GM19238 (cell line): ENCODE data around the gene HNF1B.
A peak's percentile ranks its signal among the peaks of the same experiment; 100 is the strongest.
"Not testable (repeated sequence)": the region's sequence is repeated elsewhere in the genome, so short reads cannot be mapped to it uniquely, and the experiment has no call there.

Experiments used
- DNase-seq: peaks from one replicate; pipeline ENCODE4 v3.0.0; 2011; ENCODE audit warnings: low spot score; ENCODE audit not compliant: insufficient read length

HNF1B gene, protein sequence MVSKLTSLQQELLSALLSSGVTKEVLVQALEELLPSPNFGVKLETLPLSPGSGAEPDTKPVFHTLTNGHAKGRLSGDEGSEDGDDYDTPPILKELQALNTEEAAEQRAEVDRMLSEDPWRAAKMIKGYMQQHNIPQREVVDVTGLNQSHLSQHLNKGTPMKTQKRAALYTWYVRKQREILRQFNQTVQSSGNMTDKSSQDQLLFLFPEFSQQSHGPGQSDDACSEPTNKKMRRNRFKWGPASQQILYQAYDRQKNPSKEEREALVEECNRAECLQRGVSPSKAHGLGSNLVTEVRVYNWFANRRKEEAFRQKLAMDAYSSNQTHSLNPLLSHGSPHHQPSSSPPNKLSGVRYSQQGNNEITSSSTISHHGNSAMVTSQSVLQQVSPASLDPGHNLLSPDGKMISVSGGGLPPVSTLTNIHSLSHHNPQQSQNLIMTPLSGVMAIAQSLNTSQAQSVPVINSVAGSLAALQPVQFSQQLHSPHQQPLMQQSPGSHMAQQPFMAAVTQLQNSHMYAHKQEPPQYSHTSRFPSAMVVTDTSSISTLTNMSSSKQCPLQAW

DNA sequence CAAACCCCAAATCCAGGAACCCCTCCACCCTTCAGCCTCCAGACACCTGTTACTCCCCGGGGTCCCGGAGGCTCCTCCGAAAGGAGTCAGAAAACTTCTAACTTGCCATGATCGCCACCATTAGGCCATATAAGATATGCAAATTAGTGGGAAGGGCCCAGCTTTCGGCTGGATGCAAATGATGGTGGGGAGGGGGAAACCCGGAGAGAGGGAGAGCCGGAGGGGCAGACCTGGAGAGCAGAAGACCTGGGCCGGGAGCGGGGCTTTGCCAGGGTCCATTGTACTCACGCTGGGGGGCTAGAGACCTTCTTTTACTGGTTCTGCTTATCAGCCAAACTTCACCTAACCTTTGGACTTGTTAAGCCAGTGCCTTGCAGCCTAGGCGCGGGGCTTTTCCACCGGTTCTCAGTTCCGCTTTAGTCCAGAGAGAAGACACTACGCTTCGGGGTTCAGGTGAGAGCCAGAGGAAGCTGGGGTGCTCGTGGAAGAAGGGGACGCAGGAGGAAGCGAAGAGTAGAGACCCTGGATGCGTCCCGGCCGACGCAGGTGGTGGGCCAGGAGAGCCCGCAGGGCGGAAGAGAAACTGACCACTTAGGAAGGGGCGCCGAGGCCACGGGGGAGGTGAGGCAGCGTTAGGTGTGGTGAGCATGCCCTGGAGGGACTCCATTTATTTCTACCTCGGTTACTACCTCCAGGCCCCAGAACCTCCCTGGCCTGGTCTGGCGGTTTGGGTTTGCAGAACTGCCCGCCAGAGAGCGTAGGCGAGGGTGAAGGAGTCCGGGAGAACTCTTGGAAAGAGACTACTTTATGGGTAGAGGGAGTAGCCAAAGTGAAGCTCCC, at the start of gene HNF1B:
TSS of gene HNF1B (minus strand) at position 99 of the 840 bp plus-strand sequence. CDS start 175 bp downstream, outside the sequence.
- peak; percentile 73 for DNase-seq

GRCh38 chr17:37792787-37793186, 47.9 kb upstream of the HNF1B start:
- DNase-seq, result no peak

DNA sequence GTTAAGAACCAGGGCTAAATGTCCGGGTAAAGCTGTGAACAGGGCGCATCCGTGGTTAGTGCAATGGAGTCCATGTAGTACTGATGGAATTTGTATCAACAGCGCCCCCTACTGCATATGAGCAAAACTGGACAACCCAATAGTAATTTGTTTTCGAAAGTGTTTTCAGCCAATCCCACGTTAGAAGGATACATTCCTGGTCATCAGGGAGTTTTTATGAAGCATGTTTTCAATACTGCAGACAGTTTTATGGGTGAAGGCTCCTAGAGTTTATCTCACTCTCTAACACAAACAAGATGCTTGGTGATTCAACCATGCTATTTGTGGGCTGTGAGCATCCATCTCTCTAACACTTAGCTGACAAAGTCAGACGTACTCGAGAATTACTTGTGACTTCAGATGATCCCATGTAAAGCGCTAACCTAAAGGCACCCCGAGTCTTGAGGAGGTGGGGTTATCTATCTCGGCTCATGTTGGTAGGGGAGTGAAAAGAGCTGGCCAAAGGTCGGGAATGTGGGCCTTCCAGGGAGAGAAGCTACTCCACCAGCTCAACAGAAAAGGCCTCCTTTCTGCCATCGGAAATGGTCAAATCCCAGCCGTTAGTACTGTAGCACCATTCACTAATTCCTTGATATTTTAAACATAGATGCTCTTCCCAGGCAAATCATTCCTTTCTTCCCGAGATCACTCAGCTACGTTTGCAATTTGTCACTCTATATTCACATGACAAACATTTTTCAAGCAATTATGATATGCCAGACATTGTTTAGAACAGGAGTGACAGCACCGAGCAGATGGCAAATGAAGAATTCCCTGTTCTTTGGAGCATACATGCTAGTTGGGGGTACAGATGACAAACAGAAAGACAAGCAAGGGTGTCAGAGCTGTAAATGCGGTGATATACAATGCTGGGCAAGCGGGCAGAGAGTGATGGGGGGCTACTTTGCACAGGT, 46.9 kb upstream of the HNF1B start:
- DNase-seq, result peak; percentile 37

- no peak for DNase-seq
Measured at GRCh38 chr17:37789771-37790541, 45.1 kb upstream of the HNF1B start.

- DNase-seq, result no peak
Measured at GRCh38 chr17:37789021-37789565, 44.2 kb upstream of the HNF1B start.

DNA sequence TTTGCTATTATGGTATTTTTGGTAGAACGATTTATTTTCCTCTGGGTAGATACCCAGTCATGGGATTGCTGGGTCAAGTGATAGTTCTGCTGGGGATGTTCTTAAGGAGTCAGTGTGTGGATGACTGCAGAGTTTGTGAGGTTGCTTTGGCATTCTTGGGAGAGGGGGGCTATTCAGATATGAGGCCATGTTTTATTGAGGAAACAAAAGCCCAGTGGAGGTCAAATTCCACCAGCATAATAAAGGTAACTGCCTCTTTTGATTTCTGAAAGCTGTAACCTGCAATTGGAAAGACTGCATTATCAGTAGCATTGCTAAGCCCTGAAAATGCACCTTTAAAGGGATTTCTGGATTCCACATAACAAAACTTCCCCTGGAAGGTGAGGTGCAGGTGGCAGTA, 43.7 kb upstream of the HNF1B start:
- no peak for DNase-seq

- DNase-seq, result no peak
Measured at GRCh38 chr17:37787055-37787757, 42.3 kb upstream of the HNF1B start.

DNA sequence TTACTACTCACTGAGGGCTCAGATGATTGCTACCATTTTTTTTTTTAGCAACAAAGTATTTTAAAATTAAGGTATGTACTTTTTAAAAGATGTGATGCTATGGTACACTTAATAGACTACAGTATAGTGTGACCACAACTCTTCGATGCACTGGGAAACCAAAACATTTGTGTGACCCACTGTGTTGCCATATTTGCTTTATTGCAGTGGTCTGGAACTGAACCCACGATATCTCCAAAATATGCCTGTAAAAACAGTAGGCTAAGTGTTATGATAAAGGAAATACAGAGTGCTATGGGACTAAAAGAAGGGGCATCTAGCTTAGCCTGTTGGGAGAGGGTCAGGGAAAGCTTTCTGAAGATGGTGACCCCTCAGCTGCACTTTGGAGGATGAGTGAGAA, 41.6 kb upstream of the HNF1B start:
- DNase-seq, result no peak

GRCh38 chr17:37782460-37782859, 37.6 kb upstream of the HNF1B start:
- not testable (repeated sequence) for DNase-seq

DNA sequence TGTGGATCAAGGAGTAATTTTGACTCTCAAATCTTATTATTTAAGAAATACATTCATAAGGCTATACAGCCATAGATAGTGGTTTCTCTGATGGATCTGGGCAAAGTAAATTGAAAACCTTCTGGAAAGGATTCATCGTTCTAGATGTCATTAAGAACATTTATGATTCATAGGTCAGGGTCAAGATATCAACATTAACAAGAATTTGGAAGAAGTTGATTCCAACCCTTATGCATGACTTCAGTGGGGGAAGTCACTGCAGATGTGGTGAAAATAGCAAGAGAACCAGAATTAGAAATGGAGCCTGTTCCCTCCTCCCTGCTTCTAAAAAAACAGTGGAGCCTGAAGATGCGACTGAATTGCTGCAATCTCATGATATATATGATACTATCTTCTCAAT, 36.6 kb upstream of the HNF1B start:
- no peak for DNase-seq

- no peak for DNase-seq
Measured at GRCh38 chr17:37779554-37779953, 34.7 kb upstream of the HNF1B start.

DNA sequence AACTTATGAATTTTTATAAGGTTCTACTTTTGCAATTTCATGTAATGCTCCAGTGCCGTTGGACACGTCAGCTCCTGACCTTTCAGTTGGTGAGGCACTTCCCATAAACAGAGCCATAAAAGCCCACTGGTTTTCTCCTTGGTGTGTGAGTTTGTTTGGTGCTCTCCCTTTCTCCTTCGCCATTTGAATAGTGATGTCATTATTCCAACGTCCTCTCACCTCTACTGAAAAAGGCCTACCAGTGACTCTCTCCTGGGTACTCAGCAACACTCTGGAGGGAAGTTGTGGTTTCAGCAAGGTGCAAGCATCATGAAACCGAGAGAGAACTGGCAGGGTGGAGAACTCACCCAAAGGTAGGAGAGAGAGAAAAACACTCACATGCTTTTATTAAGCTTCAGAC, 29.6 kb upstream of the HNF1B start:
- peak; percentile 59 for DNase-seq

GRCh38 chr17:37772982-37773381, 28.1 kb upstream of the HNF1B start:
- no peak for DNase-seq

GRCh38 chr17:37770631-37771518, 26.0 kb upstream of the HNF1B start:
- DNase-seq, result no peak

GRCh38 chr17:37769050-37769449, 24.2 kb upstream of the HNF1B start:
- DNase-seq, result no peak

- DNase-seq, result no peak
Measured at GRCh38 chr17:37768438-37768837, 23.6 kb upstream of the HNF1B start.

GRCh38 chr17:37766971-37767370, 22.1 kb upstream of the HNF1B start:
- no peak for DNase-seq

DNA sequence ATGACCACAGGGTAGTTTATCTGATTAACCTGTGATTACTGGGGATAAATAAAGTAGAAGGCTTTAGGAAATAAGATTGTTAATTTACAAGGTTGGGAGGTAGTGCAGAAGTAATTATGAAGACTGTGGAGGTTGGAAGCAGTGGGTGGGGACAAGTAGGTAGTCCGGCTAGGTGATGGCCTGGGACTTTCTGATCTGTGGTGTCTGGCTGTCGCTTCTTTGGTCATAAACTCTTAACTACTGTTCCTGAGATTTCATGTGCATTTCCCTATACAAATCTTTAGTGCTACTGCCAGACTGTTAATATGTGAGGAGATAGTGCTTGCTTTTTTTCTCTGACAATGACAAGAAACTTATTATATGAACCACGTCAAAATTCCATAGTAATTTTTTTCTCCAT, 19.5 kb upstream of the HNF1B start:
- no peak for DNase-seq
